GM18867 (cell line): ENCODE measurements around the gene MYRFL.
"Not testable (repeated sequence)": the region's sequence is repeated elsewhere in the genome, so short reads cannot be mapped to it uniquely, and the experiment has no call there.

Source experiments
- ATAC-seq: cut with Tn5 transposase; IDR thresholded peaks from one replicate; pipeline ENCODE4 v1.9.1; 2021; ENCODE audit warnings: mild to moderate bottlenecking, moderate library complexity; ENCODE audit not compliant: unreplicated experiment

Gene MYRFL

DNA sequence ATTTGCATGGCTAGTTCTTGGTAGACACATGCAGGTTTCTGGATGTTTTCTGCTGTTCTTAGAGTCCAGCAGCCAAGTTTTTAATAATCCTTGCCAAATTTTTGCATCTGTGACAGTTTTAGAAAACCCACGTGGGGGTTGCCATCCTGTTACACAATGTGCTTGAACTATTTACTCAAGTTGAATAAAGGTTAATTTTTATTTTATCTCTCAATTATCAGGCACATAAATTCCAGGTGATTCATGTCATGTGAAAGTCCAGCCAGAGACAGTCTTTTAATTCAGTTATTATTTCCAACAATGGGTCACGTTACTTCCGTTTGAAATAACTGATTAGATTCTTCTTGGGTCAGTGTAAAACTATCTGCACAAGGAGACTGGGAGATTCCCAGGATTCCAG, 15.7 kb downstream of the MYRFL start:
- ATAC-seq = no peak

DNA sequence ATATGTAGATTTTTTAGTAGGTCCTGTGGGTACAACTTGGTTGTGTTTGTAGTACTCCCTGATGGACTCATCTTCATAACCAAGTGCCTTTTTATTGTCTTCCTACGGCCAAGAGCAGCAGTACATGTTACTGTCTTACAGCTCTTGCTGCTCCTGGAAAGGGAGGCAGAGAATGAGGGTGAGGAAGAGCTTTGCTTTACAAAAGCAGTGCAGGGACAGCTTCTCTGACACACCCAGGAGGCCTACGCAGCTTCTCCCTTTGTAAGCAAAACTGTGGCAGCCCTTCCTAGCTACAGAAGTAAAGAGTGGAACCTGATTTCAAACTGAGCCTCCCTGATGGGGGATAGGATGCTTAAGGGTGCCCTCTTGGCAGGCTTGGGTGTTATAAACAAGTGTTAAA, 18.6 kb downstream of the MYRFL start:
- ATAC-seq = no peak

GRCh38 chr12:69844416-69844815, 19.4 kb downstream of the MYRFL start:
- ATAC-seq = no peak

DNA sequence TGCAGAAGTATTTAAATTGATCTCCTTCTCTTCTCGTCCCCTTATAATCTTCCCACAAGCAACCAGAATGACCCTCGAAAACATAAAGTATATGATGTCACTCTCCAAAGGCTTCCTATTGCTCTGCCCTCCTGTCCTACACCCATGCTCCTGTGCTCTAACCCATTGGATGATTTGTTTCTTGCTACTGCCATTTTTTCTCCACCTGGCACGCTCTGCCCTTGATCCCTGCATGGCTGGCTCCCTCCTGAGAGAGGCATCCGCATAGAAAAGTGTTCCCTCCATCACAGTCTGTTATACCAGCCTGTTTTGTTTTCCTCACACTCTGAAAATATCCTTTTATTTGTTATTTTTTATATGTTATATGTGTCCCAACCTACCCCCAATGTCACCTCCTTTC, 19.8 kb downstream of the MYRFL start:
- no peak for ATAC-seq

- ATAC-seq = no peak
Measured at GRCh38 chr12:69846976-69847375, 21.9 kb downstream of the MYRFL start.

DNA sequence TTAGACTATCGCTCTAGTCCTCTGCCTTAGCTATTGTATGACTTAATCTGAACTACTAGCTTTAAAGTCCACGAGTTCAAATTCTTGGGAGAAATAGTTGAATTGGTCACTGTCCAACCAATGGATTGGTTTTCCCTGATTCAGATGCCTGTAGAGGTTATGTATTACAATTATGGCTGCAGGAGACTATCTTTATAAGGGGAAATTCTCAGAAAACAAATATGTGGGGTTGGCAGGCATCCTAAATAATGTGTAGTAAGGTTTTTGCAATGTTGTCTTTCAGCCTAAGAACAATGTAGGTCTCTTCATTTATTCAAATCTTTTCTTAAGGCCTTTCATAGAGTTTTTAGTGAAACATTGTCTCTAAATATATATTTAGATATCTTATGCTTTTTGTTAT, 26.9 kb downstream of the MYRFL start:
- ATAC-seq = no peak

DNA sequence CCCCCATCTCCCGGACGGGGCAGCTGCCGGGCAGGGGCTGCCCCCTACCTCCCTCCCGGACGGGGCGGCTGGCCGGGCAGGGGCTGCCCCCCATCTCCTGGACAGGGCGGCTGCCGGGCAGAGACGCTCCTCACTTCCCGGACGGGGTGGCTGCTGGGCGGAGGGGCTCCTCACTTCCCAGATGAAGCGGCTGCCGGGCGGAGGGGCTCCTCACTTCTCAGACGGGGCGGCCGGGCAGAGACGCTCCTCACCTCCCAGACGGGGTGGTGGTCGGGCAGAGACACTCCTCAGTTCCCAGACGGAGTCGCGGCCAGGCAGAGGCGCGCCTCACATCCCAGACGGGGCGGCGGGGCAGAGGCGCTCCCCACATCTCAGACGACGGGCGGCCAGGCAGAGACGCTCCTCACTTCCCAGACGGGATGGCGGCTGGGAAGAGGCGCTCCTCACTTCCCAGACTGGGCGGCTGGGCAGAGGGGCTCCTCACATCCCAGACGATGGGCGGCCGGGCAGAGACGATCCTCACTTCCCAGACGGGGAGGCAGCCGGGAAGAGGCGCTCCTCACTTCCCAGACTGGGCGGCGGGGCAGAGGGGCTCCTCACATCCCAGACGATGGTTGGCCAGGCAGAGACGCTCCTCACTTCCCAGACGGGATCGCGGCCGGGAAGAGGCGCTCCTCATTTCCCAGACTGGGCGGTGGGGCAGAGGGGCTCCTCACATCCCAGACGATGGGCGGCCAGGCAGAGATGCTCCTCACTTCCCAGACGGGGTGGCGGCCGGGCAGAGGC, 28.3 kb downstream of the MYRFL start:
- not testable (repeated sequence) for ATAC-seq

GRCh38 chr12:69866698-69867097, 41.7 kb downstream of the MYRFL start:
- no peak for ATAC-seq

DNA sequence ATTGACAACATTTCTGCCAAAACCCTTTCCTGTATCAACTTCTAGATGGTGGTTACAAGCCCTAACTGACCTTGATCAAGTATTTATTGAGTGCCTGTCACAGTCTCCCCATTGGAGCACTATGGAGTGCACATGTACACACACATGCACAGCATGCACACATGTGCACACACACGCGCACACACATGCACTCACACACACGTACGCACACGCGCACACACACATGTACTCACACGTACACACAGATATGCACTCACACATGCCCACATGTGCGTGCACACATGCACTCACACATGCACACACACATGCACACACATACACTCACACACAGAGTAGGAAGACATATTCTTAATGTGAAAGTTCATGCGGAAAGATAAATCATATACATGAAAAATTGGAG, 43.7 kb downstream of the MYRFL start:
- no peak for ATAC-seq

GRCh38 chr12:69872804-69873203, 47.8 kb downstream of the MYRFL start:
- ATAC-seq = no peak

DNA sequence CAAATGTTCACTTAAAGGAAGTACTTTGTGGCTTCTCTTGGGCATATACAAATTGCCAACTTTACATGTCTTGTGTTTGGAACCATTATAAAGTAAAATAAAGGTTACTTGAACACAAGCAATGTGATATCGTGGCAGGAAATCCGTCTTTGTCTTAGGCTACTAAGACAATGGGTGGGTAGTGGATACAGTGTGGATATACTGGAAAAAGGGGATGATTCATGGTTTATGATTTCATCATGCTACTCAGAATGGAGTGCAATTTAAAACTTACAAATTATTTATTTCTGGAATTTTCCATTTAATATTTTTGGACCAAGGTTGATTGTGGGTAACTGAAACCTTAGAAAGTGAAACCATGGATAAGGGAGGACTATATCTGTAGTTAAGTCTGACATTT, 48.4 kb downstream of the MYRFL start:
- no peak for ATAC-seq

DNA sequence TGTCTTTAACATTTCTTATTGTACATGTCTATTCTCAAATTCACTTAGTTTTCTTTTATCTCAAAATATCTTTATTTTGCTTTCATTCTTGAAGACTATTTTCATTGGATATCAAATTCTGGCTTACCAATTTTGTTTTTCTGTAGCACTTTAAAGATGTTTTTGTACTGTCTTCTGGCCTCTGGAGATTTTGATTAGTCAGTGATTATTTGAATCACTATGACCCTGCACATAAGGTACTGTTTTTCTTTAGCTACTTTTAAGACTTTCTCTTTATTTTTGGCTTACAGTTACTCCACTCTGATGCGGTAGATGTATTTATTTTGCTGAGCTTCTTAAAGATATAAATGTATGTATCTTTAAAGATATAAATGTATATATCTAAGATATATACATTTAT, 49.6 kb downstream of the MYRFL start:
- no peak for ATAC-seq

DNA sequence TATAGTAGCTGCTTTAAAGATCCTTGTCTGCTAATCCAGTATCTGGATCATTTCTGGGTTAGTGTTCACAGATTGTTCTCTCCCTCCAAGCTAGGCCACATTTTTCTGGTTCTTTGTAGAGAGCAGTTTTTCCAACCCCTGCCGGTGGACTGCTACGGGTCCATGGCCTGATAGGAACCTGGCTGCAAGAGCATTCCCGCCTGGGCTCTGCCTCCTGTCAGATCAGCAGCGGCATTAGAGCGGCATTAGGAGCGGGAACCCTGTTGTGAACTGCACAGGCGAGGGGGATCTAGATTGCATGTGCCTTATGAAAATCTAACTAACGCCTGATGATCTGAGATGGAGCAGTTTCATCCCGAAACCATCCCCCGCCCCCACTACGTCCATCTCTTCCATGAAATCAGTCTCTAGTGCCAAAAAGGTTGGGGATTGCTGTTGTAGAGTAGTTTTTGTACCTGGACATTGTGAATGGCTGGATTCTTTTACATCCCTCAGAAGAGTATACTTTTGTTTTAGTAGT, 50.4 kb downstream of the MYRFL start:
- ATAC-seq = no peak

- peak; percentile 96 for ATAC-seq
Measured at GRCh38 chr12:69879007-69879960, 54.3 kb downstream of the MYRFL start.

GRCh38 chr12:69880571-69880970, 55.5 kb downstream of the MYRFL start:
- ATAC-seq = no peak

DNA sequence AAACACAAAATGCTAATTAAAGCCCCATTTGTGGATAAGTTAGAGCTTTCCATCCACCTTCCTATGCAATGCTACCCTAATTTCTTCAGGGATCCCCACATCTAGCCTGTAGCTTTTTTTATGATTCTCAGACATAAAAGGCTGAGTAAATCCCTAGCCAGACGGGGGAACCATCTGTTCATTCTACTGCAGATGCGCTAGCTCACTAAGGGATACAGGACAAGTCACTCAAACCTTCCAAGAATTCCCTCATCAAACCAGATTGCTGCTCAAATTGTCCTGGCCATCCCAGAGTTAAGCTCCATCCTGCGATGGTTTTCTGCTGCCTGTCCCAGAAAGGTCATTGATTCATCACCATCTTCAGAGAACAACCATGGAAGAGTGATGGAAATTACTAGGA, 56.7 kb downstream of the MYRFL start:
- ATAC-seq = no peak

DNA sequence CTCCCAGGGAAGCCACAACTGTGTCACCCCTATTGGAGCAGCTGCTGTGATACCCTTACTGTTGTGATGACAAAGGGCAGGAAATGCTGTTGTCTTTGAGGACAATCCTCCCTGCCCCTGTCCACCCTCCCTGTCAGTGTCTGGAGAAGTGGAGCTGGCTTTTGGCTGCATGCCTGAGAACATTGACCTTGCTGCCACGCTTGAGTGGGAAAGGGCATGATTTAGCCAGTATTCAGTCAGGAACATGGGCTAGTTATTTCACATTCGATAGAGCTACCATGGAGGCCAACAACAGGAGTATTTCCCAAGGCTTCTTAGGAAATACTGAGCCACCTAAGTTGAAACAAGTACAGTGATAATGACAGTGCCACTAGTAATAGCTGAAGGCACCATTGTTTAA, 59.4 kb downstream of the MYRFL start:
- no peak for ATAC-seq

DNA sequence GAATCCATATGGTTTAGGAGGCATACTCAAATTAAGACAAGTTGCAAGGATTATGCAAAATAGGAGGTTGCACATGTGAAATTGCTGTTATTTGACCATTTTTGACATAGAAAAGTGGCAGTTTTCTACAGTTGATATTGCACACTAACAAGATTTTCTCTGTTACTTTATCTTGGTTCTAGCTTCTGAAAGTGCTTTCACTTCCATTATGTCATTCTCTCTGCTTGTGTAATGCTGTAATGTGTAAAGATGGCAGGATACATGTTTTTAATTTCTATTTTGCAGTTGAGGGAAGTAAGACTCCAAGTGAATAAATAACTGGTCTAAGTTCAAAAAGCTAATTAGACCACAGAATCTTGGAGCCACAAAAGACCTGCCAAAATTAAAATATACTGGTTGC, 60.6 kb downstream of the MYRFL start:
- ATAC-seq = peak; percentile 77

DNA sequence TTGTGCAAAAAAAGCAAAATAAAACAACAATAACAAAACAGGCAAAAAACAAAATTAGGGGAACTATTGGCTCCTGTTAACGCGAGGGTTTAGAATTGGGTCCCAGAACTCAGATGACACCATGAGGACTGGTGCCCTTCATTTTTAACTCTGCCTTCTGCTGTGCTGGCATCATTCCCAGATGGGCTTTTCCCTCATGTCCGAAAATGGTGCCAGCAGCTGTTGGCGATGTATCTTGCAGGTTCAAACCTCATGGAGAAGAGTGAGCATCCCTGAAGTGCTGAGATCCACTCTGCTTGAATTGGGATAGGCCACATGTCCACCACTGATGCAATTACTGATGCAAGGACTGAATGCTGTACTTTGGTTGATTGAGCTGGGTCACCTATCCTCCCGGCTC, 61.1 kb downstream of the MYRFL start:
- ATAC-seq = no peak

GRCh38 chr12:69886715-69887114, 61.7 kb downstream of the MYRFL start:
- ATAC-seq = no peak

DNA sequence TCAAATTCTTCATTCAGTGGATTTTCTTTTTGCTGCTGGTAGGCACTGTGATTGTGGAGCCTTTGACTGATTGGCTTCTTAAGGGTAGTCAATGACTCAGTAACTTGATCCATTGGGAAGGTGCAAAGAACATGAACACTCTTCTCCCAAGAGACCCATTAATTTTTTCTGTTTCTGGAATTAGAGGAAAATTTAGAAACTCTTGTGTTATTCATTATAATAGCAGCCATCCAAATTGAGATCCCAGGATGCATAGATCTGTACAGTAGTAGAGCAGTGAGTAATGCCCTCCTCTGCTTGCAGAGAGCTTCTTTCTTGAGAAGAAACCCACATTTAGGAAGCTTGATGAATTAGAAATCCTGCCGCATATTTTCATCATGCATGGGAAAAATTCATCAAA, 63.9 kb downstream of the MYRFL start:
- ATAC-seq = no peak
